ENCODE data around the gene IGSF21.
"Not testable (repeated sequence)": the region's sequence is repeated elsewhere in the genome, so short reads cannot be mapped to it uniquely, and the experiment has no call there.

Gene IGSF21

DNA sequence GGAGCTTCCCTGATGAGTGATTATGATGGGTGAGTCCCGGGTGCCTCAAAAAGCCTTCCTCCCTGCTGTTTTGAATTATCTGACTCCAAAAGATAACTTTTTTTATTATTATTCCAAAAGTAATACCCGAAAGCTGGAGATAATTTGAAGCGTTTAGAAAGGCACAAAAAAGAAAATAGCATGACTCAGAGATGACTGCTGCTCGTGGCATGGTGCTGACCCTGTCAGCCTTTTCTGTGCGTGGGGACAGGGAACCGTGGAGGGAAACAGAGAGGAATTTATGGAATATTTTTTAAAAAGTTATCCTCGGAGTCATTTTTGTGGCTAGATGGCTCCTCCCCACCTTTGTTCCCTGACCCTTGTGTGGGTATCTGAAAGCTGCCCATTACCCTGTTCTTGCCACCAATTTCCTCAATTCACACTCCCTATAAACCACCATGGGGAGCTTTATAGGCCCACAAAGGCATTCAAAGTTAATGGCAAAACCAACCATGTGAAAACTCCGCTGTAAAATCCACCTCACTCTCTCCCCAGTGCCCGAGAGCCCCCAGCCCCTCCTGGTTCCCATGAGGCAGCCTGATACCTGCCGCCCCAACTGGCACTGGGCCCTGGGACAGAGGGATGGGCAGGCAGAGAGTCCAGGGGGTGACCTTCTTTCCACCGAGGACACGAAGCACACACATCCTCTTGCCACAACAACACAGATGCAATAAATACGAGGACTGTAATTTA is 37.5 kb downstream of the IGSF21 start:
- DNase-seq (ENCODE audit: low read depth in 4 of 4, low spot score in 1 of 4): no peak

- DNase-seq (ENCODE audit: low read depth in 4 of 4, low spot score in 1 of 4): no peak
Measured at GRCh38 chr1:18145851-18146618, 38.4 kb downstream of the IGSF21 start.

GRCh38 chr1:18146886-18147285 is 39.3 kb downstream of the IGSF21 start:
- no peak for DNase-seq (ENCODE audit: low read depth in 4 of 4, low spot score in 1 of 4)

DNA sequence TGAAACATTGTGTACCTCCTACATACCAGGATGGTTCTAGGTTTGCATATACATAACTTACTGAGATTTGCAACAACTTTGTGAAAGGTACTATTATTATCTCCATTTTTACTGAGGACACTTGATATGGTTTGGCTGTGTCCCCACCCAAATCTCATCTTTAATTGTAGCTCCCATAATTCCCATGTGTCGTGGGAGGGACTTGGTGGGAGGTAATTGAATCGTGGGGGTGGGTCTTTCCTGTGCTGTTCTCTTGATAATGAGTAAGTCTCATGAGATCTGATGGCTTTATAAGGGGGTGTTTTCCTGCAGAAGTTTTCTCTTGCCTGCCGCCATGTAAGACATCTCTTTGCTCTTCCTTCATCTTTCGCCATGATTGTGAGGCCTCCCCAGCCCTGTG is 40.1 kb downstream of the IGSF21 start:
- no peak for DNase-seq (ENCODE audit: low read depth in 4 of 4, low spot score in 1 of 4)

DNA sequence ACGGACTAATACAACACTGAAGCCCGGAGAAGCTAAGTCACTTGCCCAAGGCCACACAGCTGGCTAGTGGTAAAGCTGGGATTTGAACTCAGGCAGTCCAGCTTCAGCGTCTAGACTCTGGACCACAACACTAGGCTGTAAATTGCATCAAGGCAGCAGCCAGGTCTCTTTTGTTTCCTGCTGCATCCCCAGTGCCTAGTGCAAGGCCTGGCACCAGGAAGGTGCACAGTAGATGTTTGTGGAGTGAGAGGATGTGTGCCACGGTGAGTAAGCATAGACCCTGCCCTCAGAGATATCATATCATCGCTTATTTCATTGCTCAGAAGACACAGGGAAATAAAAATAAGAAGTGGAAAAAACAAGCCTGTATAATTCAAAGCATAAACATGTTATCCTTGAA is 40.9 kb downstream of the IGSF21 start:
- DNase-seq (ENCODE audit: low read depth in 4 of 4, low spot score in 1 of 4): no peak

- DNase-seq (ENCODE audit: low read depth in 4 of 4, low spot score in 1 of 4): no peak
Measured at GRCh38 chr1:18149027-18149641, 41.5 kb downstream of the IGSF21 start.

DNA sequence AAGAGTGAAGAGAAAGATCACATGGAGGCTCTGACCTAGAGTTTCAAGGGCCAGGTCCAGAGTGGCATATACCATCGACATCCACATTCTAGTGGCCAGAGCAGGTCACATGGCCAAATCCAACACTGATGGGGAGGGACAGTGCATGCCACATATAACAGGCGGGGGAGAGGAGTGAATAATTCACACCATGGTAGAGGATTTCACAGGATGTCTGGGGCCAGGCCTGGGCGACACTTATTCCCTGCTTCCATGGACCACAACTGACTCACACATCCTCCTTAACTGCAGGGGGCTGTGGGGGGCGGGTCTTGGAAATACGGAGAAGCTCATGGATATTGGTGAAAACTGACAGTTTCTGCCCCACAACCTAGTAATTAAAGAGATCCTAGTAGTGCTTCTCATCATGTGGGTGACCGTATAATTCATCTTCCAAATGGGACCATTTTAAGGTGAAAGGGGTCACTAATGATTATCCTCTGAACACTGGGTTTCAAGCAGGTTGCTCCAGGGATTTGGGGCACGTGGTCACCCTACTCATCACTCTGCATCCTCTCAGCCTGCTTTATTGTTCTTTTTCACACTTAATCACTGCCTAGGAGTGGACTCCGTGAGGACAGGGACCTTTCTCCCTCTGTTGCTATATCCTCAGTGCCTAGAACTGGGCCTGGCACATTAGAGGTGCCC is 44.0 kb downstream of the IGSF21 start:
- DNase-seq (ENCODE audit: low read depth in 4 of 4, low spot score in 1 of 4): no peak

DNA sequence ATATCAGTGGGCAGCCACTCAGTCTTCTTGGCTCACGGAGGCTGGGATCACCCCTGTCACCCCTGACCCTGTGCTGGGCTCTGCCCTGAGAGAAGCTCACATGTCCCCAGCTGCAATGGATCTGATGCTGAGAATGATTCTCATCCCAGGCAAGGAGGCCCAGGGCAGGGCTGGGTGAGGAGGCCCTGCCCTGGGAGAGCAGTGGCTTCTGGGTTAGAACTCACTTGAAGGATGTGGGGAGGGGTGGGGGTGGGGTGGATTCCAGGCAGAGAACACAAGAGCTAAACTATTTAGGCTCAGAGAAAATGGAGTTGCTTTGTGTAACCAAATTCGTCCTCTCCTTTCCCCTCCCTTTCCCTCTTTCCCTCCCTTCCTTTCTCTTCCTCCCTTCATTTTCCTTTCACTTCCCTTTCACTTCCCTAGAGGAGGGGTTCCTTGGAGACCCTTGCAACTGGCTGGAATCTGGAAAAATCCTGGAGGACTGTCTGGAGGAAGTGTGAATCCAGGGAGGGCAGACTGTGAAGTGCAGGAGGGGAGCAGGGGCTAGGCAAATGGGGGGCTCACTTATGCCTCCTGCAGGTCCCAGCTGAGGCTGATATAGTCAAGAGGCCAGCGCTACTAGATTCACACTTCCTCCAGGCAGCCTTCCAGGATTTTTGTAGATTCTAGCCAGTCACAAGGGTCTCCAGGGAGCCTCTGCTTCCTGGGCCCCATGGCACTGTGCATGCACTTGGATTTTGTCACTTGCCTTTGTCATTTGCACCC is 47.0 kb downstream of the IGSF21 start:
- DNase-seq (ENCODE audit: low read depth in 4 of 4, low spot score in 1 of 4): no peak

- DNase-seq (ENCODE audit: low read depth in 4 of 4, low spot score in 1 of 4): no peak
Measured at GRCh38 chr1:18155881-18156385, 48.3 kb downstream of the IGSF21 start.

DNA sequence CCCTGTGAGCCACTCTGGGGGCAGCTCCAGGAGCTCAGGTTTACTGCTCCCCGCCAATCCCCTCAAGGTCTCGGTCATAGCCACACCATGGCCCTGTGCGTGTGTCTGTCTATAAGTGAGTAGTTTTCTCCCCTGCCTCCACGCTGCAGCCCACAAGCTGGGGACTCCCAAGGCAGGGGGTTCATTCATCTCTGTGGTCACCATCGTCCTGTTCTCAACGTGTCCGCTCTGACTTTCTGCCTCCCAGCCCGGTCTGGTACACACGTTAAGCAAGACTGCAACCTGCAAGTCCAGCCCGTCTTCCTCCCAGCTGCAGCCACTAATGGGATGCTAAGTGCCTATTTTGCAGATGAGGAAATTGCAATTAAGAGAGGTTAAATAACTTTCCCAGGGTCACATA is 49.8 kb downstream of the IGSF21 start:
- DNase-seq (ENCODE audit: low read depth in 4 of 4, low spot score in 1 of 4): no peak

GRCh38 chr1:18157968-18158367 is 50.4 kb downstream of the IGSF21 start:
- no peak for DNase-seq (ENCODE audit: low read depth in 4 of 4, low spot score in 1 of 4)

DNA sequence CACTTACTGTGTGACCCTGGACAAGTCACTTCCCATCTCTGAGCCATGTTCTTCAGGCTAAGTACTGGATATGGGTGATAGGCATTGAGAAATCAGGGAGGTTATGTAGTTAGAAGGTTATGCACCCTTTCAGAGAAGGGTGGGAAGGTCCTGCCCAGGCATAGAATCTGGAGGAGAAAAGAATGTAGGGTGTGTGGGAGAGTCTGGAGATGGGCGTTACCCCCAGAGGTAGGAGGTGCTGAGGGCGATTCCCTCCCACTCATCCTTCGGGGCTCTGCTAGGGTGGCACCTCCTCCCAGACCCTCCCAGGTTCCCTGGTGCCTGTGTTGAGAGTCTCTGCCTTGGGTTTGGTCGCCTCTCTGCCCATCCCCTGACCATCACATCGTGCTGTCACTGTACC is 51.1 kb downstream of the IGSF21 start:
- DNase-seq (ENCODE audit: low read depth in 4 of 4, low spot score in 1 of 4): no peak

DNA sequence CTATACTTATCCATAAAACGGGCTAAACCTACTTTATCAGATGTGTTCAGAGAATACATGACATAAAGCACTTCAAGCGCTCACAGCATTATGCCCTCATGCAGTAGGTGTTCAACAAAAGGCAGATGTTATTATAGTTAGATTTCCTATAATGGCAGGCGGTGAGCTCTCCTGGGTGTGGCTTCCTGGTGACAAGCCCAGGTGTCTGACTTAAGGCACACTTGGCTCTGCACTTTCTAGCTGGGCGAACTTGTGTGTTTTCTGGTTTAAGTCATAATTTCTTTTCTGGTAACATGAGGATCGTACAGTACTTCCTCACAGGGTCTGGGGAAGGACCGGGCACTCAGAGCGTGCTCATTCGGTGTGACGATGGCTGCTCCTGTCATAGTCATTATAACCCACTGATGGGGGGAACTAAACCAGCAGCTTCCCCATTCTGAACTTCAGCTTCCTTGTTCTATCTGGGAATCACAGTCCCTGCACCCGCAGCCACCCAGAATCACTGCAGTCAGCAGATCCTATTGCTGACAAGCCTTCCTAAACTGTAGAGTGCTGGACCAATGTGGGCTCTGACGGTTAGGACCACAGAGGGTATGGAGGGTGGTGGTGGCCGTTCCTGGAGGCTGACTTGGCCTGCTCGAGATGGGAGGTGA is 52.8 kb downstream of the IGSF21 start:
- DNase-seq (ENCODE audit: low read depth in 4 of 4, low spot score in 1 of 4): no peak

GRCh38 chr1:18161690-18162089 is 54.1 kb downstream of the IGSF21 start:
- DNase-seq (ENCODE audit: low read depth in 4 of 4, low spot score in 1 of 4): no peak

GRCh38 chr1:18165640-18166039 is 58.0 kb downstream of the IGSF21 start:
- DNase-seq (ENCODE audit: low read depth in 4 of 4, low spot score in 1 of 4): not testable (repeated sequence)

DNA sequence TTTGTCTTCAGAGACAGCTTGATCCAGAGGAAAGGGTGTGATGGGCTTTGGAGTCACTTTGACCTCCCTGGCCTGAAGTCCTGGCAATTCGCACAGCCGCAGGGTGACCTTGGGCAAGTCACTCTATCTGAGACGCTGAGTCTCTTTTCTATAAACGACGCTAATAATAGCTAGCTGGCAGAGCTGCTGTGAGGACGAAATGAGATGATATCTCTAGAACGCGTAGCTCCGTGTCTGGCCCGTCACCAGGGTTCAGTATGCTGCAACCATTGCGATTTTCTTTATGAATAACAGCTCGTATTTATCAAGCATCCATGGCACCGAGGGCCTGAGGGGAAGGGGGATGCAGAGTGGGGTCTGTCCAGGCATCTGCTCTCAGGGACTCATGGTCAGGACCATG is 58.7 kb downstream of the IGSF21 start:
- no peak for DNase-seq (ENCODE audit: low read depth in 4 of 4, low spot score in 1 of 4)

GRCh38 chr1:18166929-18167328 is 59.3 kb downstream of the IGSF21 start:
- DNase-seq (ENCODE audit: low read depth in 4 of 4, low spot score in 1 of 4): no peak

DNA sequence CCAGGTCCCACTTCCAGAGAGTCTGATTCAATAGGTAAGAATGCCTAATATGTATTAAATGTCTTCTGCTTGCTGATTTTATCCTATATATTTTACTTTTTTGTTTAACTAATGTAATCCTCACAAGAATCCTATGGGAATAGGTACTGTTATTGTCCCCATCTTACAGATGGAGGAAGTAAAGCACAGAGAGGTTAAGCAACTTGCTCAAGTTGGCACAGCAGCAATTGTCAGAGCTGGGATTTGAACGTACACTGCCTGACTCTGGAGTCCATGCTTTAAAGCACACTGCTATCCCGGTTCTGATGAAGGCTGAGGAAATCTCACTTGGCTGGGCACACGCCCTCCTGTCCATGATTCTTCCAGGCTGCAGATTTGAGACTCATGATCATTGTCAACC is 62.8 kb downstream of the IGSF21 start:
- DNase-seq (ENCODE audit: low read depth in 4 of 4, low spot score in 1 of 4): no peak

- no peak for DNase-seq (ENCODE audit: low read depth in 4 of 4, low spot score in 1 of 4)
Measured at GRCh38 chr1:18174037-18174436, 66.4 kb downstream of the IGSF21 start.

DNA sequence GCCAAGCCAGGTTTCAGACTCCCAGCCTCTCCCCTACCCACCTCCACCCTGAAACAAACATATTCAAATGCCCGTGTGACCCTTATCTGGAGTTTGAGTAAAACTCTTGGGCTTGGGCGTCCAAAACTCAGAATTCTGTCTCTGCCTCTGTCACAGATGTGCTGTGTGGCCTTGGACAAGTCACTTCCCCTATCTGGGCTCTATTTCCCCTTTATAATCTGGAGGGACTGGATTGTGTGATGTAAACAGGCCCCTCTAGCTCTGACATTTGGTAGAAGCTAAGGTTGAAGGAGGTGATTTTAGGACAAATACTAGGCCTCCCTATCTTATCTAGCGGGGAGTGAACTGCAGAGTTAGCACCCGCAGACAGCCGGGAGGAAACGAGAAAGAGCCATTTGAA is 67.5 kb downstream of the IGSF21 start:
- no peak for DNase-seq (ENCODE audit: low read depth in 4 of 4, low spot score in 1 of 4)

Data from stimulated activated CD4-positive, alpha-beta T cell treated with anti-CD3 and anti-CD28 coated beads, Interleukin-1b, Interleukin-23, amount 100 ng/mL, for 24 hours (primary cell).